ENCODE data around the gene C2orf78. TPM values are rescaled to one million over a fixed set of nuclear protein-coding genes. Genes with fewer than 3 reads are reported as not detected.

Gene C2orf78
- total RNA-seq, 6 experiments from 2014 or later: 0.07 TPM; not detected in 5

- Histone ChIP-seq H3K27ac (no peak overlapping the region), H3K4me3 (no peak overlapping the region), H3K36me3 (peaks cover 0 to 67% (median 21%) of the 10 kb centered on the region in 4 donors), H3K9me3 (no peaks in the 10 kb centered on the region), H3K4me1 (no peaks in the 10 kb centered on the region), H3K27me3 (no peaks in the 10 kb centered on the region)
- intact Hi-C loops (cut with DNase I): no loop called here
- TF ChIP-seq CTCF (IDR thresholded peaks at IDR 0.05) (no peak), POLR2A (IDR thresholded peaks at IDR 0.05) (no peak)
- ATAC-seq (no peak), DNase-seq (no peak)
- WGBS (ENCODE audit: insufficient coverage, low coverage, low lambda C conversion rate, missing lambda C conversion rate): 92% methylated on average over 1 of the region's 1 CpG
Measured at GRCh38 chr2:73766349-73766748, 17.6 kb upstream of the C2orf78 start.

GRCh38 chr2:73766994-73767393 lies 17.0 kb upstream of the C2orf78 start:
- 92% methylated on average over 4 of the region's 4 CpGs for WGBS (ENCODE audit: insufficient coverage, low coverage, low lambda C conversion rate, missing lambda C conversion rate)
- H3K4me1 ChIP-seq: no peaks in the 10 kb centered on the region
- H3K4me3 ChIP-seq: no peak overlapping the region
- no peak for DNase-seq
- intact Hi-C loops (cut with DNase I): no loop called here
- no peaks in the 10 kb centered on the region for H3K9me3 ChIP-seq
- H3K27me3 ChIP-seq: no peaks in the 10 kb centered on the region
- no peak overlapping the region for H3K27ac ChIP-seq
- TF ChIP-seq CTCF (IDR thresholded peaks at IDR 0.05): no peak
- TF ChIP-seq POLR2A (IDR thresholded peaks at IDR 0.05): no peak
- no peak for ATAC-seq
- H3K36me3 ChIP-seq: peaks cover 0 to 65% (median 19%) of the 10 kb centered on the region in 4 donors

GRCh38 chr2:73770725-73771124 lies 13.3 kb upstream of the C2orf78 start:
- Histone ChIP-seq H3K4me3 (no peak overlapping the region), H3K27ac (no peak overlapping the region), H3K9me3 (no peaks in the 10 kb centered on the region), H3K4me1 (no peaks in the 10 kb centered on the region), H3K27me3 (no peaks in the 10 kb centered on the region), H3K36me3 (peaks cover 0 to 67% (median 24%) of the 10 kb centered on the region in 4 donors)
- ATAC-seq (no peak), DNase-seq (no peak)
- TF ChIP-seq CTCF (IDR thresholded peaks at IDR 0.05): no peak
- no peak for TF ChIP-seq POLR2A (IDR thresholded peaks at IDR 0.05)
- WGBS (ENCODE audit: insufficient coverage, low coverage, low lambda C conversion rate, missing lambda C conversion rate): 100% methylated on average over 1 of the region's 3 CpGs
- intact Hi-C loops (cut with DNase I): no loop called here

- TF ChIP-seq POLR2A (IDR thresholded peaks at IDR 0.05): no peak
- no peak for TF ChIP-seq CTCF (IDR thresholded peaks at IDR 0.05)
- peaks cover 0 to 57% (median 25%) of the 10 kb centered on the region in 4 donors for H3K36me3 ChIP-seq
- intact Hi-C loops (cut with DNase I): no loop called here
- no peak for DNase-seq
- ATAC-seq: no peak
- no peaks in the 10 kb centered on the region for H3K27me3 ChIP-seq
- no peaks in the 10 kb centered on the region for H3K9me3 ChIP-seq
- H3K4me1 ChIP-seq: no peaks in the 10 kb centered on the region
- H3K4me3 ChIP-seq: no peak overlapping the region
- H3K27ac ChIP-seq: no peak overlapping the region
Measured at GRCh38 chr2:73772819-73773218, 11.2 kb upstream of the C2orf78 start.

GRCh38 chr2:73776381-73776780 lies 7.6 kb upstream of the C2orf78 start:
- TF ChIP-seq CTCF (IDR thresholded peaks at IDR 0.05): no peak
- DNase-seq: no peak
- no peak for ATAC-seq
- peaks cover 0 to 37% (median 18%) of the 10 kb centered on the region in 4 donors for H3K36me3 ChIP-seq
- 88% methylated on average over 4 of the region's 4 CpGs for WGBS (ENCODE audit: insufficient coverage, low coverage, low lambda C conversion rate, missing lambda C conversion rate)
- H3K27me3 ChIP-seq: no peaks in the 10 kb centered on the region
- intact Hi-C loops (cut with DNase I): no loop called here
- no peak overlapping the region for H3K4me3 ChIP-seq
- no peaks in the 10 kb centered on the region for H3K9me3 ChIP-seq
- no peak overlapping the region for H3K27ac ChIP-seq
- peaks cover 0 to 11% (median 0%) of the 10 kb centered on the region in 4 donors for H3K4me1 ChIP-seq

Data from right lobe of liver (tissue), 6 donors.